H9 (cell line): ENCODE data around the gene ANKRD2. TPM values are rescaled to one million over a fixed set of nuclear protein-coding genes. Genes with fewer than 3 reads are reported as not detected.

Experiments
- DNase-seq: peaks from one replicate; pipeline ENCODE4 v3.0.0-alpha.2; 2017
- H2AFZ ChIP-seq: one replicate; pipeline ENCODE4 v1.6.1; 2013; ENCODE audit warnings: mild to moderate bottlenecking, low read length, control low read depth, moderate library complexity
- H2AK5ac ChIP-seq: 2 replicates; pipeline ENCODE4 v1.6.1; 2013; ENCODE audit warnings: low read length, control low read depth, mixed read lengths; ENCODE audit not compliant: insufficient read length
- H2BK120ac ChIP-seq: one replicate; pipeline ENCODE4 v1.6.1; 2013; ENCODE audit warnings: low read depth, mild to moderate bottlenecking, low read length, control low read depth, inconsistent platforms; ENCODE audit not compliant: poor library complexity, severe bottlenecking
- H2BK12ac ChIP-seq: 2 replicates; pipeline ENCODE4 v1.6.1; 2013; ENCODE audit warnings: low read length, control low read depth, mixed read lengths, low read depth; ENCODE audit not compliant: insufficient read length
- H2BK15ac ChIP-seq: 2 replicates; pipeline ENCODE4 v1.6.1; 2013; ENCODE audit warnings: low read depth, low read length, control low read depth
- H2BK20ac ChIP-seq: one replicate; pipeline ENCODE4 v1.6.1; 2013; ENCODE audit warnings: low read depth, mild to moderate bottlenecking, low read length, control low read depth, inconsistent platforms; ENCODE audit not compliant: poor library complexity, severe bottlenecking
- H2BK5ac ChIP-seq: 2 replicates; pipeline ENCODE4 v1.6.1; 2013; ENCODE audit warnings: low read length, control low read depth, mixed read lengths; ENCODE audit not compliant: insufficient read length
- H3K14ac ChIP-seq: 2 replicates; pipeline ENCODE4 v1.6.1; 2013; ENCODE audit warnings: low read length, control low read depth; ENCODE audit not compliant: insufficient read depth
- H3K18ac ChIP-seq: 2 replicates; pipeline ENCODE4 v1.6.1; 2013; ENCODE audit warnings: low read depth, mild to moderate bottlenecking, mixed read lengths, low read length, control low read depth; ENCODE audit not compliant: insufficient read length
- H3K23ac ChIP-seq: 2 replicates; pipeline ENCODE4 v1.6.1; 2013; ENCODE audit warnings: low read length, control low read depth, mixed read lengths, low read depth; ENCODE audit not compliant: insufficient read length
- H3K23me2 ChIP-seq: 2 replicates; pipeline ENCODE4 v1.6.1; 2013; ENCODE audit warnings: low read depth, mild to moderate bottlenecking, mixed read lengths, low read length, control low read depth; ENCODE audit not compliant: insufficient read length, poor library complexity, severe bottlenecking
- H3K27ac ChIP-seq: 2 replicates; pipeline ENCODE4 v1.5.1; 2013; ENCODE audit warnings: low read length, control low read depth, mixed read lengths, low read depth; ENCODE audit not compliant: insufficient read length
- H3K27me3 ChIP-seq: 2 replicates; pipeline ENCODE4 v1.6.1; 2013; ENCODE audit warnings: low read length, control low read depth, inconsistent platforms; ENCODE audit not compliant: insufficient read depth
- H3K4ac ChIP-seq: 2 replicates; pipeline ENCODE4 v1.6.1; 2013; ENCODE audit warnings: low read depth, mild to moderate bottlenecking, control low read depth, inconsistent platforms, low read length, moderate library complexity
- H3K4me1 ChIP-seq: 2 replicates; pipeline ENCODE4 v1.6.1; 2013; ENCODE audit warnings: low read length, control low read depth, inconsistent platforms; ENCODE audit not compliant: insufficient read depth
- H3K4me2 ChIP-seq: 2 replicates; pipeline ENCODE4 v1.6.1; 2013; ENCODE audit warnings: low read length, control low read depth, mixed read lengths; ENCODE audit not compliant: insufficient read length, insufficient read depth
- H3K56ac ChIP-seq: 2 replicates; pipeline ENCODE4 v1.6.1; 2013; ENCODE audit warnings: low read depth, mild to moderate bottlenecking, mixed read lengths, low read length, control low read depth; ENCODE audit not compliant: insufficient read length
- H3K79me1 ChIP-seq: 2 replicates; pipeline ENCODE4 v1.6.1; 2013; ENCODE audit warnings: low read depth, mild to moderate bottlenecking, moderate library complexity, low read length, control low read depth, inconsistent platforms; ENCODE audit not compliant: insufficient read depth, poor library complexity, severe bottlenecking
- H3K79me2 ChIP-seq: 2 replicates; pipeline ENCODE4 v1.6.1; 2013; ENCODE audit warnings: low read length, control low read depth, inconsistent platforms; ENCODE audit not compliant: insufficient read depth
- H3K9ac ChIP-seq: 2 replicates; pipeline ENCODE4 v1.6.1; 2013; ENCODE audit warnings: low read length, control low read depth, mixed read lengths; ENCODE audit not compliant: insufficient read length; ENCODE audit errors: extremely low read depth
- H3K9me3 ChIP-seq: one replicate; pipeline ENCODE4 v1.6.1; 2013; ENCODE audit warnings: low read depth, low read length, inconsistent platforms; ENCODE audit not compliant: control insufficient read depth
- H3T11ph ChIP-seq: one replicate; pipeline ENCODE4 v1.6.1; 2013; ENCODE audit warnings: mild to moderate bottlenecking, low read length, control low read depth, inconsistent platforms
- H4K20me1 ChIP-seq: one replicate; pipeline ENCODE4 v1.6.1; 2013; ENCODE audit not compliant: control insufficient read depth, insufficient read length, insufficient read depth
- H4K5ac ChIP-seq: 2 replicates; pipeline ENCODE4 v1.6.1; 2013; ENCODE audit warnings: low read depth, mild to moderate bottlenecking, mixed read lengths, low read length, control low read depth; ENCODE audit not compliant: insufficient read length
- H4K8ac ChIP-seq: replicated peaks from 2 replicates; pipeline ENCODE4 v1.6.1; 2013; ENCODE audit warnings: low read length, control low read depth, mixed read lengths, low read depth; ENCODE audit not compliant: insufficient read length
- H4K91ac ChIP-seq: 2 replicates; pipeline ENCODE4 v1.6.1; 2013; ENCODE audit warnings: low read depth, mild to moderate bottlenecking, moderate library complexity, mixed read lengths, low read length, control low read depth; ENCODE audit not compliant: insufficient read length
- H3K27ac Mint-ChIP-seq, 3 experiments: 2 replicates in 2 of 3; 3 replicates in 1 of 3; pipeline ENCODE4 v1.8.0; 2020 to 2021; ENCODE audit warnings: mixed read lengths in 3 of 3, mild to moderate bottlenecking in 1 of 3, moderate library complexity in 1 of 3
- H3K27me3 Mint-ChIP-seq: 2 replicates; pipeline ENCODE4 v1.8.0; 2021; ENCODE audit warnings: low read depth, mild to moderate bottlenecking, moderate library complexity, mixed read lengths
- H3K36me3 Mint-ChIP-seq, 3 experiments: 2 replicates in 2 of 3; 3 replicates in 1 of 3; pipeline ENCODE4 v1.8.0; 2020 to 2021; ENCODE audit warnings: low read depth in 3 of 3, mixed read lengths in 3 of 3; ENCODE audit not compliant: insufficient read depth in 1 of 3
- H3K4me1 Mint-ChIP-seq, 2 experiments: 2 replicates each; pipeline ENCODE4 v1.8.0; 2020; ENCODE audit warnings: mixed read lengths in 2 of 2
- H3K4me3 Mint-ChIP-seq, 2 experiments: 2 replicates in 1 of 2; 3 replicates in 1 of 2; pipeline ENCODE4 v1.8.0; 2020 to 2021; ENCODE audit warnings: mild to moderate bottlenecking in 2 of 2, mixed read lengths in 2 of 2, moderate library complexity in 1 of 2
- H3K9me3 Mint-ChIP-seq, 2 experiments: 2 replicates in 1 of 2; 3 replicates in 1 of 2; pipeline ENCODE4 v1.8.0; 2020; ENCODE audit warnings: mild to moderate bottlenecking in 2 of 2, mixed read lengths in 2 of 2, moderate library complexity in 1 of 2
- CTCF ChIP-seq: fragments of 200-600 bp; sonication (generic); conservative IDR thresholded peaks from 3 replicates; pipeline ENCODE4 v1.8.0; 2021; ENCODE audit warnings: antibody characterized with exemption, mild to moderate bottlenecking
- WGBS: extraction: QIAGEN DNeasy Blood & Tissue Kit; methylation state at CpG from one replicate; pipeline ENCODE4 v1.1.7; 2013; ENCODE audit warnings: missing lambda C conversion rate, low lambda C conversion rate, mixed read lengths; ENCODE audit not compliant: insufficient read length; ENCODE audit errors: extremely low coverage; 5-methylcytosine and 5-hydroxymethylcytosine counted together
- total RNA-seq: library from RNA; stranded (reverse); gene quantifications from 2 replicates; pipeline ENCODE4 v1.2.1, GENCODE V29; 2021

Gene ANKRD2
- total RNA-seq, 1 experiment from 2014 or later: not detected

- no peaks in the 10 kb centered on the region for H3K9me3 Mint-ChIP-seq
- H3K9ac ChIP-seq: no peak overlapping the region
- WGBS: no CpG with 5 or more reads among the region's 33 CpGs
These were observed 2.3 kb upstream of the ANKRD2 start for GRCh38 chr10:97570146-97570788.

More at GRCh38 chr10:97570146-97570788, 2.3 kb upstream of the ANKRD2 start:
- Histone ChIP-seq H3K14ac (no peak overlapping the region), H3K23ac (no peak overlapping the region), H4K20me1 (no peaks in the 10 kb centered on the region), H3K4me1 (no peaks in the 10 kb centered on the region), H3K18ac (no peak overlapping the region), H3K4ac (no peak overlapping the region), H3K9me3 (no peaks in the 10 kb centered on the region), H2BK120ac (no peak overlapping the region), H3K23me2 (no peaks in the 10 kb centered on the region), H2BK5ac (no peak overlapping the region), H3K27me3 (no peaks in the 10 kb centered on the region), H2BK20ac (no peak overlapping the region), H4K8ac (no peak overlapping the region), H2AFZ (no peak overlapping the region), H2AK5ac (no peak overlapping the region), H2BK12ac (no peak overlapping the region), H4K91ac (no peak overlapping the region), H3K4me2 (no peak overlapping the region), H3K56ac (no peak overlapping the region), H3K79me1 (no peaks in the 10 kb centered on the region), H3T11ph (no peak overlapping the region), H3K27ac (no peak overlapping the region), H4K5ac (no peak overlapping the region), H3K79me2 (no peaks in the 10 kb centered on the region), H2BK15ac (no peak overlapping the region)
- Mint-ChIP-seq H3K4me3 (no peak overlapping the region), H3K27ac (no peak overlapping the region), H3K27me3 (no peaks in the 10 kb centered on the region), H3K4me1 (peaks cover 11 to 16% of the 10 kb centered on the region in 2 experiments), H3K36me3 (peaks cover 0 to 12% (median 0%) of the 10 kb centered on the region in 3 experiments; a peak in 3 of 7 replicates)
- no peak for DNase-seq
- no peak for TF ChIP-seq CTCF
